ENCODE data around the gene TFG.
A peak's percentile ranks its signal among the peaks of the same experiment; 100 is the strongest.
"Not testable (repeated sequence)": the region's sequence is repeated elsewhere in the genome, so short reads cannot be mapped to it uniquely, and the experiment has no call there.

Gene TFG

GRCh38 chr3:100708989-100709841 lies at the start of gene TFG:
Gene TFG, plus strand, starts transcription at chr3:100709494. Its CDS starts 4,192 bp downstream, at chr3:100713686.
- peak; percentile 99 for DNase-seq

GRCh38 chr3:100661294-100661693 lies 48.0 kb upstream of the TFG start:
- DNase-seq = not testable (repeated sequence)

GRCh38 chr3:100662113-100662823 lies 47.0 kb upstream of the TFG start:
- DNase-seq = peak; percentile 43

GRCh38 chr3:100665230-100665629 lies 44.1 kb upstream of the TFG start:
- DNase-seq = peak; percentile 48

GRCh38 chr3:100666699-100667098 lies 42.6 kb upstream of the TFG start:
- DNase-seq = not testable (repeated sequence)

GRCh38 chr3:100667316-100667715 lies 42.0 kb upstream of the TFG start:
- DNase-seq = not testable (repeated sequence)

GRCh38 chr3:100670995-100671394 lies 38.3 kb upstream of the TFG start:
- DNase-seq = not testable (repeated sequence)

GRCh38 chr3:100681496-100681895 lies 27.8 kb upstream of the TFG start:
- no peak for DNase-seq

GRCh38 chr3:100682056-100682853 lies 27.0 kb upstream of the TFG start:
- DNase-seq = no peak

GRCh38 chr3:100682854-100683760 lies 26.2 kb upstream of the TFG start:
- no peak for DNase-seq

GRCh38 chr3:100693225-100693624 lies 16.1 kb upstream of the TFG start:
- DNase-seq = no peak

GRCh38 chr3:100695696-100696095 lies 13.6 kb upstream of the TFG start:
- no peak for DNase-seq

- no peak for DNase-seq
Measured at GRCh38 chr3:100696161-100696560, 13.1 kb upstream of the TFG start.

GRCh38 chr3:100697172-100697571 lies 12.1 kb upstream of the TFG start:
- no peak for DNase-seq

- DNase-seq = no peak
Measured at GRCh38 chr3:100697723-100698285, 11.5 kb upstream of the TFG start.

- DNase-seq = no peak
Measured at GRCh38 chr3:100698736-100699135, 10.6 kb upstream of the TFG start.

- no peak for DNase-seq
Measured at GRCh38 chr3:100700708-100701107, 8.6 kb upstream of the TFG start.

- peak; percentile 14 for DNase-seq
Measured at GRCh38 chr3:100702082-100702979, 7.0 kb upstream of the TFG start.

- no peak for DNase-seq
Measured at GRCh38 chr3:100702980-100703345, 6.3 kb upstream of the TFG start.

- DNase-seq = no peak
Measured at GRCh38 chr3:100703865-100704264, 5.4 kb upstream of the TFG start.

GRCh38 chr3:100706365-100706764 lies 2.9 kb upstream of the TFG start:
- DNase-seq = no peak
